Measurements from ENCODE around the gene CPT1B.

CPT1B gene

DNA sequence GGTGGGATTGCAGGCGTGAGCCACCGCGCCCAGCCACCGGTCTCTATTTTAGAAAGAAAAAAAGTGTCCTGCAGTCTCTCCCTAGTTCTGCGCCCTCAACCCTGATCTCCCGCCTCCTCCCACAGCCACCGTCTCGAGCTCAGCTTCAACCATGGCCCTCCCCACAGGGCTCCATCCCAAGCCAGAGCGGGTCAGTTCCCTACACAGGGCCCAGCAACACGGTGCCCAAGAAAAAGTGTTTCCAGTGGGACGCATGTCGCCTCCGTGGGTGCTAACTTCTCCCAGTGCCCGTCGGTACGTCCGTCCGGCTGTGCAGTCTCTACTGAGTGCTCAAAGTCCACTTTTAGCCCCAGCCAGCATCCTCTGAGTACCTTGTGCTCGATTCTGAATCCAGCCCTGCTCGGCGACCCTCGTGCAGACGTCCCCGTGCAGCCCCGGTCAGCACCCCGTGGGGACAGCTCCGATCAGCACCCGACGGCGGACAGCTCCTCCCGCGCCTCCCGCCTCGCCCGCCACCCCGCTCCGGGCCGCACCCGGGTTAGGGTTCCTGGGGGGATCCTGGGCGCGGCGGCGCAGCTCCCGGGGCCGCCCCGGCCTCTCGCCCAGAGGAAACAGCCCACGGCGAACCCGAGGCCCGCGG is 21.7 kb upstream of the CPT1B start (continued):
- TF ChIP-seq ZBTB17 (tag by site-specific recombination; IDR thresholded peaks at IDR 0.05) = peak; percentile 44
- no peak for TF ChIP-seq ZNF548 (tag by site-specific recombination; IDR thresholded peaks at IDR 0.05)
- TF ChIP-seq, protein P1, sequence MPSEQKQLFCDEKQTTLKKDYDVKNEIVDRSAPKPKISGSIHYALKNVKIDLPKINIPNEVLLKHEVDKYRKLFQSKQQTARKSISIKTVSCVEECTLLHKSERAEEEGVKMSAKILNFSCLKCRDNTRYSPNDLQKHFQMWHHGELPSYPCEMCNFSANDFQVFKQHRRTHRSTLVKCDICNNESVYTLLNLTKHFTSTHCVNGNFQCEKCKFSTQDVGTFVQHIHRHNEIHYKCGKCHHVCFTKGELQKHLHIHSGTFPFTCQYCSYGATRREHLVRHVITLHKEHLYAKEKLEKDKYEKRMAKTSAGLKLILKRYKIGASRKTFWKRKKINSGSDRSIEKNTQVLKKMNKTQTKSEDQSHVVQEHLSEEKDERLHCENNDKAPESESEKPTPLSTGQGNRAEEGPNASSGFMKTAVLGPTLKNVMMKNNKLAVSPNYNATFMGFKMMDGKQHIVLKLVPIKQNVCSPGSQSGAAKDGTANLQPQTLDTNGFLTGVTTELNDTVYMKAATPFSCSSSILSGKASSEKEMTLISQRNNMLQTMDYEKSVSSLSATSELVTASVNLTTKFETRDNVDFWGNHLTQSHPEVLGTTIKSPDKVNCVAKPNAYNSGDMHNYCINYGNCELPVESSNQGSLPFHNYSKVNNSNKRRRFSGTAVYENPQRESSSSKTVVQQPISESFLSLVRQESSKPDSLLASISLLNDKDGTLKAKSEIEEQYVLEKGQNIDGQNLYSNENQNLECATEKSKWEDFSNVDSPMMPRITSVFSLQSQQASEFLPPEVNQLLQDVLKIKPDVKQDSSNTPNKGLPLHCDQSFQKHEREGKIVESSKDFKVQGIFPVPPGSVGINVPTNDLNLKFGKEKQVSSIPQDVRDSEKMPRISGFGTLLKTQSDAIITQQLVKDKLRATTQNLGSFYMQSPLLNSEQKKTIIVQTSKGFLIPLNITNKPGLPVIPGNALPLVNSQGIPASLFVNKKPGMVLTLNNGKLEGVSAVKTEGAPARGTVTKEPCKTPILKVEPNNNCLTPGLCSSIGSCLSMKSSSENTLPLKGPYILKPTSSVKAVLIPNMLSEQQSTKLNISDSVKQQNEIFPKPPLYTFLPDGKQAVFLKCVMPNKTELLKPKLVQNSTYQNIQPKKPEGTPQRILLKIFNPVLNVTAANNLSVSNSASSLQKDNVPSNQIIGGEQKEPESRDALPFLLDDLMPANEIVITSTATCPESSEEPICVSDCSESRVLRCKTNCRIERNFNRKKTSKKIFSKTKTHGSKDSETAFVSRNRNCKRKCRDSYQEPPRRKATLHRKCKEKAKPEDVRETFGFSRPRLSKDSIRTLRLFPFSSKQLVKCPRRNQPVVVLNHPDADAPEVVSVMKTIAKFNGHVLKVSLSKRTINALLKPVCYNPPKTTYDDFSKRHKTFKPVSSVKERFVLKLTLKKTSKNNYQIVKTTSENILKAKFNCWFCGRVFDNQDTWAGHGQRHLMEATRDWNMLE (tag by site-specific recombination; conservative IDR thresholded peaks at IDR 0.05; ENCODE audit: low read depth) = no peak
- TF ChIP-seq HOXC10 (CRISPR knock-in tag; IDR thresholded peaks at IDR 0.05) = peak; percentile 90; the same call in 1 of the 2 replicates
- TF ChIP-seq ZNF571 (tag by site-specific recombination; IDR thresholded peaks at IDR 0.05) = no peak
- no peak for TF ChIP-seq ZNF830 (tag by site-specific recombination; IDR thresholded peaks at IDR 0.05; ENCODE audit: low read depth)
- TF ChIP-seq ZNF777 (tag by site-specific recombination; IDR thresholded peaks at IDR 0.05; ENCODE audit: borderline replicate concordance) = peak; percentile 54; the same call in 1 of the 2 replicates
- TF ChIP-seq IKZF3 (tag by site-specific recombination; IDR thresholded peaks at IDR 0.05) = 0 out of 2 replicates have a peak, but pooled peaks have one; percentile 11
- no peak for TF ChIP-seq ZNF660 (tag by site-specific recombination; IDR thresholded peaks at IDR 0.05)

DNA sequence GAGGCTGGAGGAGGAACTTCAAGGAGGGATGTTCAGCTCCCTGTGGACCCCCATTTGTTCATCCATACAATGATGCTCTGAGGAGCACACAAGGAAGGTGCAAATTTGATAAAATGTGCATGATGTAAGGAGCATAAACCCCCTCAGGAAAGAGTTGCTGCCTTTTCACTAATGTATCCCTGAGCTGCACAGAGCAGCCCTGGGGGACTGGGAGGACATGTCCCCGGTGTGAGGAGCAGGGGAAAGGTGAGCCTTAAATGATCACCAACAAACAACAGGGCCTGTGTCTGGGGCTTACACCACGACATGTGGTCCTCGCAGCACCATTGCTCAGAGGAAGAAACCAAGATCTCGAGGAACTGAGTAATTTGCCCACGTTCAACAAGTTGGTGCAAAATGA is 18.9 kb upstream of the CPT1B start:
- no peaks in the 10 kb centered on the region for H3K9me3 ChIP-seq (ENCODE audit: control insufficient read depth, insufficient read depth, low read depth, low read length)
- POLR2A ChIA-PET = interaction anchor here (0.6 kb wide), 1 partner anchor 99 kb away, joined by 3 read pairs; no protein-coding TSS in a partner anchor
- no peak overlapping the region for H3K27ac ChIP-seq (ENCODE audit: extremely low read depth, low read depth, low read length)
- 0 out of 2 replicates have a peak, but pooled peaks cover 3% of the 10 kb centered on the region for H3K4me1 ChIP-seq (ENCODE audit: control insufficient read depth, insufficient read depth, low read length)
- CTCF ChIA-PET = no interaction called here
- peaks cover 0 to 10% of the 10 kb centered on the region in 2 experiments; a peak in 1 of 3 replicates for H3K36me3 ChIP-seq (ENCODE audit: control insufficient read depth in 2 of 2, insufficient read depth in 1 of 2, low read length in 2 of 2)
- TF ChIP-seq SCRT2 (tag by site-specific recombination; IDR thresholded peaks at IDR 0.05) = peak; percentile 46; the same call in 1 of the 2 replicates
- TF ChIP-seq ZNF549 (tag by site-specific recombination; IDR thresholded peaks at IDR 0.05) = peak; percentile 92
- TF ChIP-seq ZNF211 (tag by site-specific recombination; IDR thresholded peaks at IDR 0.05; ENCODE audit: low read depth) = no peak
- no peak overlapping the region for H3K4me3 ChIP-seq (ENCODE audit: low read depth, low read length)

DNA sequence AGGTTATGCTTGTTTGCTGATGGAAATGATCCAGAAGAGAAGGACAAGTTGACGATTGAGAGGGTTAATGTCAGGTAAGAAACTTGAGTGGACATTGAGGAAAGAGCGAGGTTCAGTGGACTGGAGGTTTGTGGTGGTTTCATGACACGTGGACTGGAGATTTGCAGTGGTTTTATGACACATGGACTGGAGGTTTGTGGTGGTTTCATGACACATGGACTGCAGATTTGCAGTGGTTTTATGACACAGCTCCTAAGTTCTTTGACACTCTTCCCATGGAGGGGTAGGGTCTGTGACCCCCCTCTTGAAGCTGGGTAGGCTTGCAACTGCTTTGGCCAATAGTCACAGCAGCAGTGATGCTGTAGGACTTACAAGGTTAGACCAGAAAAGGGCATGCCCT is 17.0 kb upstream of the CPT1B start:
- no peak for TF ChIP-seq EGR2 (tag by site-specific recombination; IDR thresholded peaks at IDR 0.05; ENCODE audit: low read depth)
- TF ChIP-seq ZNF654 (tag by site-specific recombination; IDR thresholded peaks at IDR 0.05; ENCODE audit: low read depth) = no peak
- no peak for TF ChIP-seq KLF16 (tag by site-specific recombination; IDR thresholded peaks at IDR 0.05)
- no peak for TF ChIP-seq ZNF169 (tag by site-specific recombination; IDR thresholded peaks at IDR 0.05)
- TF ChIP-seq, protein P2, sequence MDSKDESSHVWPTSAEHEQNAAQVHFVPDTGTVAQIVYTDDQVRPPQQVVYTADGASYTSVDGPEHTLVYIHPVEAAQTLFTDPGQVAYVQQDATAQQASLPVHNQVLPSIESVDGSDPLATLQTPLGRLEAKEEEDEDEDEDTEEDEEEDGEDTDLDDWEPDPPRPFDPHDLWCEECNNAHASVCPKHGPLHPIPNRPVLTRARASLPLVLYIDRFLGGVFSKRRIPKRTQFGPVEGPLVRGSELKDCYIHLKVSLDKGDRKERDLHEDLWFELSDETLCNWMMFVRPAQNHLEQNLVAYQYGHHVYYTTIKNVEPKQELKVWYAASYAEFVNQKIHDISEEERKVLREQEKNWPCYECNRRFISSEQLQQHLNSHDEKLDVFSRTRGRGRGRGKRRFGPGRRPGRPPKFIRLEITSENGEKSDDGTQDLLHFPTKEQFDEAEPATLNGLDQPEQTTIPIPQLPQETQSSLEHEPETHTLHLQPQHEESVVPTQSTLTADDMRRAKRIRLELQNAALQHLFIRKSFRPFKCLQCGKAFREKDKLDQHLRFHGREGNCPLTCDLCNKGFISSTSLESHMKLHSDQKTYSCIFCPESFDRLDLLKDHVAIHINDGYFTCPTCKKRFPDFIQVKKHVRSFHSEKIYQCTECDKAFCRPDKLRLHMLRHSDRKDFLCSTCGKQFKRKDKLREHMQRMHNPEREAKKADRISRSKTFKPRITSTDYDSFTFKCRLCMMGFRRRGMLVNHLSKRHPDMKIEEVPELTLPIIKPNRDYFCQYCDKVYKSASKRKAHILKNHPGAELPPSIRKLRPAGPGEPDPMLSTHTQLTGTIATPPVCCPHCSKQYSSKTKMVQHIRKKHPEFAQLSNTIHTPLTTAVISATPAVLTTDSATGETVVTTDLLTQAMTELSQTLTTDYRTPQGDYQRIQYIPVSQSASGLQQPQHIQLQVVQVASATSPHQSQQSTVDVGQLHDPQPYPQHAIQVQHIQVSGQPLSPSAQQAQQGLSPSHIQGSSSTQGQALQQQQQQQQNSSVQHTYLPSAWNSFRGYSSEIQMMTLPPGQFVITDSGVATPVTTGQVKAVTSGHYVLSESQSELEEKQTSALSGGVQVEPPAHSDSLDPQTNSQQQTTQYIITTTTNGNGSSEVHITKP (tag by site-specific recombination; IDR thresholded peaks at IDR 0.05) = no peak
- no peak for TF ChIP-seq HOXC10 (CRISPR knock-in tag; IDR thresholded peaks at IDR 0.05)
- no peak for TF ChIP-seq SP2 (tag by site-specific recombination; IDR thresholded peaks at IDR 0.05)
- TF ChIP-seq, protein P3, sequence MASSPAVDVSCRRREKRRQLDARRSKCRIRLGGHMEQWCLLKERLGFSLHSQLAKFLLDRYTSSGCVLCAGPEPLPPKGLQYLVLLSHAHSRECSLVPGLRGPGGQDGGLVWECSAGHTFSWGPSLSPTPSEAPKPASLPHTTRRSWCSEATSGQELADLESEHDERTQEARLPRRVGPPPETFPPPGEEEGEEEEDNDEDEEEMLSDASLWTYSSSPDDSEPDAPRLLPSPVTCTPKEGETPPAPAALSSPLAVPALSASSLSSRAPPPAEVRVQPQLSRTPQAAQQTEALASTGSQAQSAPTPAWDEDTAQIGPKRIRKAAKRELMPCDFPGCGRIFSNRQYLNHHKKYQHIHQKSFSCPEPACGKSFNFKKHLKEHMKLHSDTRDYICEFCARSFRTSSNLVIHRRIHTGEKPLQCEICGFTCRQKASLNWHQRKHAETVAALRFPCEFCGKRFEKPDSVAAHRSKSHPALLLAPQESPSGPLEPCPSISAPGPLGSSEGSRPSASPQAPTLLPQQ (tag by site-specific recombination; IDR thresholded peaks at IDR 0.05) = no peak
- TF ChIP-seq ZNF747 (tag by site-specific recombination; IDR thresholded peaks at IDR 0.05) = no peak
- CTCF ChIA-PET = no interaction called here
- H3K27ac ChIP-seq (ENCODE audit: extremely low read depth, low read depth, low read length) = no peak overlapping the region

More for the DNA sequence above, 17.0 kb upstream of the CPT1B start:
- H3K9me3 ChIP-seq (ENCODE audit: control insufficient read depth, insufficient read depth, low read depth, low read length) = no peaks in the 10 kb centered on the region
- H3K36me3 ChIP-seq (ENCODE audit: control insufficient read depth in 2 of 2, insufficient read depth in 1 of 2, low read length in 2 of 2) = peaks cover 0 to 9% of the 10 kb centered on the region in 2 experiments; a peak in 1 of 3 replicates
- POLR2A ChIA-PET = no interaction called here
- H3K4me3 ChIP-seq (ENCODE audit: low read depth, low read length) = no peak overlapping the region
- no peaks in the 10 kb centered on the region for H3K4me1 ChIP-seq (ENCODE audit: control insufficient read depth, insufficient read depth, low read length)
